Measurements from ENCODE around the gene SPSB3.

- TF ChIP-seq POLR2AphosphoS5 (IDR thresholded peaks at IDR 0.05) = no peak
- TF ChIP-seq POLR2A (IDR thresholded peaks at IDR 0.05) = no peak
- TF ChIP-seq CTCF (IDR thresholded peaks at IDR 0.05) = no peak
- no peak for TF ChIP-seq EP300 (IDR thresholded peaks at IDR 0.05)
These were observed 6.3 kb upstream of the SPSB3 start for GRCh38 chr16:1788708-1789100.
